Caco-2 (cell line): ENCODE measurements around the gene MYOF. TPM values are rescaled to one million over a fixed set of nuclear protein-coding genes. Genes with fewer than 3 reads are reported as not detected.

ENCODE experiments used
- BruUV-seq: library from RNA; stranded (reverse); fragments of 400-500 nt; replicated peaks from 2 replicates; lab custom pipeline; 2021; lab: Mats Ljungman, UMichigan
- CTCF ChIA-PET: fragments of 300-600 bp; sonication (Branson Sonifier 250); formaldehyde crosslinking; loops from one replicate; lab custom pipeline; 2022; ENCODE audit warnings: antibody characterized with exemption; lab: Charles Lee
- POLR2A ChIA-PET: fragments of 300-600 bp; sonication (Branson Sonifier 250); formaldehyde crosslinking; loops from one replicate; lab custom pipeline; 2022; ENCODE audit warnings: antibody characterized with exemption; lab: Charles Lee
- DNase-seq, 2 experiments: peaks; one replicate each; pipeline versions ENCODE4 v3.0.0 to v3.0.0-alpha.2; 2020 to 2022
- H3K27me3 ChIP-seq: replicated peaks from 2 replicates; pipeline ENCODE4 v1.6.0; 2011; ENCODE audit warnings: low read length; ENCODE audit not compliant: control insufficient read depth, insufficient read depth
- H3K36me3 ChIP-seq: 2 replicates; pipeline ENCODE4 v1.5.1; 2011; ENCODE audit warnings: low read length; ENCODE audit not compliant: control insufficient read depth, insufficient read depth
- H3K4me1 ChIP-seq: fragments of 250-450 bp; sonication (Bioruptor Pico); 2 replicates; pipeline ENCODE4 v1.5.1; 2020; ENCODE audit warnings: mild to moderate bottlenecking
- H3K4me3 ChIP-seq: 2 replicates; pipeline ENCODE4 v1.5.1; 2011; ENCODE audit warnings: low read depth, mild to moderate bottlenecking, control low read depth, low read length
- H3K9me3 ChIP-seq: fragments of 250-450 bp; sonication (Bioruptor Pico); 2 replicates; pipeline ENCODE4 v1.5.1; 2020; ENCODE audit warnings: mild to moderate bottlenecking, moderate library complexity
- H3K27ac Mint-ChIP-seq: one replicate; pipeline ENCODE4 v1.8.0; 2022; ENCODE audit warnings: mixed read lengths; ENCODE audit not compliant: unreplicated experiment
- H3K27me3 Mint-ChIP-seq: one replicate; pipeline ENCODE4 v1.8.0; 2022; ENCODE audit warnings: mixed read lengths; ENCODE audit not compliant: insufficient read depth, unreplicated experiment
- H3K36me3 Mint-ChIP-seq: one replicate; pipeline ENCODE4 v1.8.0; 2022; ENCODE audit warnings: mild to moderate bottlenecking, mixed read lengths; ENCODE audit not compliant: insufficient read depth, unreplicated experiment
- H3K4me1 Mint-ChIP-seq: one replicate; pipeline ENCODE4 v1.8.0; 2022; ENCODE audit warnings: low read depth, mixed read lengths; ENCODE audit not compliant: unreplicated experiment
- H3K4me3 Mint-ChIP-seq: one replicate; pipeline ENCODE4 v1.8.0; 2022; ENCODE audit warnings: mild to moderate bottlenecking, moderate library complexity, mixed read lengths; ENCODE audit not compliant: unreplicated experiment
- H3K9me3 Mint-ChIP-seq: one replicate; pipeline ENCODE4 v1.8.0; 2022; ENCODE audit warnings: mixed read lengths; ENCODE audit not compliant: unreplicated experiment
- CTCF ChIP-seq, 2 experiments: fragments of 200-600 bp in 1 of 2; IDR thresholded peaks; 1 replicate in 1 of 2; 2 replicates in 1 of 2; pipeline versions ENCODE4 v1.5.1 to v1.8.0; 2011 to 2022; ENCODE audit warnings: antibody characterized with exemption in 1 of 2, control low read depth in 1 of 2, inconsistent platforms in 1 of 2, low read depth in 1 of 2, low read length in 1 of 2, mild to moderate bottlenecking in 1 of 2, moderate library complexity in 1 of 2; ENCODE audit not compliant: insufficient read depth in 1 of 2, severe bottlenecking in 1 of 2, unreplicated experiment in 1 of 2
- intact Hi-C: fragments of 100-400 bp; cut with micrococcal nuclease; formaldehyde crosslinking; loops from one replicate; pipeline ENCODE4 v1.10.0; 2022; ENCODE audit not compliant: unreplicated experiment
- total RNA-seq: library from RNA; stranded (reverse); gene quantifications from 2 replicates; pipeline ENCODE4 v1.2.3, GENCODE V29; 2022

The MYOF gene
- total RNA-seq, 1 experiment from 2014 or later = 148 TPM

DNA sequence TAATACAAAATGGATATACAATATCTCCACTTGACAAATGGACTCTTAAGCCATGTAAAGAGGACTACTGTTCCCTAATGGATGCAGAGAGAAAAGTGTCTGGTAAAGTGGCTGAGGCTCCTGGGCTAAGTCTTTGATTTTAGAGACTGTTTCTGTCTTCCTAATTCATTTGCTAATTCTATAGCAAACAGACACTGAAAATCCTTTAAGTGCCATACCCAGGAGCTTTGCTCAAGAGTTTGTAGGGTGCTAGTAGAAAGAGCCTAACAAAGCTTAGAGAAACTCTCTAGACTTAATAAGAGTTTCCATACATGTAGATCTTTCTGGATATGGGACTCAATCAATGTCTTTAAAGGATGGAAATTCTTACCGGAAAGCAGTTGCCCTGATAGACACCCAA, 31.0 kb upstream of the MYOF start:
- intact Hi-C loops = no loop called here
- Mint-ChIP-seq H3K4me1 (peaks cover 16% of the 10 kb centered on the region), H3K27ac (no peak overlapping the region), H3K9me3 (no peaks in the 10 kb centered on the region), H3K27me3 (no peaks in the 10 kb centered on the region), H3K4me3 (no peak overlapping the region), H3K36me3 (peaks cover 69% of the 10 kb centered on the region)
- Histone ChIP-seq H3K4me3 (no peak overlapping the region), H3K4me1 (peaks cover 12% of the 10 kb centered on the region), H3K36me3 (peaks cover 2% of the 10 kb centered on the region), H3K9me3 (no peaks in the 10 kb centered on the region), H3K27me3 (no peaks in the 10 kb centered on the region)
- ChIA-PET CTCF (no interaction called here), POLR2A (no interaction called here)
- no peak for DNase-seq
- BruUV-seq = no TSS peak
- no peak for TF ChIP-seq CTCF (IDR thresholded peaks at IDR 0.05; ENCODE audit: insufficient read depth in 1 of 2, low read depth in 1 of 2, low read length in 1 of 2, severe bottlenecking in 1 of 2, unreplicated experiment in 1 of 2)

GRCh38 chr10:93512565-93512964, 30.4 kb upstream of the MYOF start:
- Mint-ChIP-seq H3K4me3 (no peak overlapping the region), H3K4me1 (peaks cover 21% of the 10 kb centered on the region), H3K9me3 (no peaks in the 10 kb centered on the region), H3K36me3 (peaks cover 69% of the 10 kb centered on the region), H3K27ac (no peak overlapping the region), H3K27me3 (no peaks in the 10 kb centered on the region)
- ChIA-PET CTCF (interaction anchor here (0.6 to 1.8 kb wide), 3 partner anchors 30 to 146 kb away, joined by 5 to 10 read pairs (median 6); partner anchors contain the start of gene MYOF), POLR2A (no interaction called here)
- Histone ChIP-seq H3K4me3 (no peak overlapping the region), H3K36me3 (peaks cover 2% of the 10 kb centered on the region), H3K4me1 (peaks cover 17% of the 10 kb centered on the region), H3K27me3 (no peaks in the 10 kb centered on the region), H3K9me3 (no peaks in the 10 kb centered on the region)
- BruUV-seq = no TSS peak
- DNase-seq = no peak
- intact Hi-C loops = no loop called here
- TF ChIP-seq CTCF (IDR thresholded peaks at IDR 0.05; ENCODE audit: insufficient read depth in 1 of 2, low read depth in 1 of 2, low read length in 1 of 2, severe bottlenecking in 1 of 2, unreplicated experiment in 1 of 2) = no peak

- peaks cover 19% of the 10 kb centered on the region for H3K4me1 ChIP-seq
- BruUV-seq = no TSS peak
- H3K9me3 Mint-ChIP-seq = no peaks in the 10 kb centered on the region
- peaks cover 27% of the 10 kb centered on the region for H3K4me1 Mint-ChIP-seq
- no peak overlapping the region for H3K4me3 ChIP-seq
- H3K27me3 ChIP-seq = no peaks in the 10 kb centered on the region
- no peaks in the 10 kb centered on the region for H3K9me3 ChIP-seq
- TF ChIP-seq CTCF (IDR thresholded peaks at IDR 0.05; ENCODE audit: insufficient read depth in 1 of 2, low read depth in 1 of 2, low read length in 1 of 2, severe bottlenecking in 1 of 2, unreplicated experiment in 1 of 2) = no peak
- peaks cover 2% of the 10 kb centered on the region for H3K36me3 ChIP-seq
- no peaks in the 10 kb centered on the region for H3K27me3 Mint-ChIP-seq
- H3K4me3 Mint-ChIP-seq = no peak overlapping the region
- no peak for DNase-seq
- CTCF ChIA-PET = interaction anchor here (1.9 kb wide), 1 partner anchor 27 kb away, joined by 6 read pairs; the partner anchor contains the start of gene MYOF
- intact Hi-C loops = no loop called here
- no peak overlapping the region for H3K27ac Mint-ChIP-seq
- POLR2A ChIA-PET = no interaction called here
- peaks cover 69% of the 10 kb centered on the region for H3K36me3 Mint-ChIP-seq
Observed at GRCh38 chr10:93509816-93510215, 27.7 kb upstream of the MYOF start.
